Endothelial cell of umbilical vein (primary cell): ENCODE measurements around the gene SRY. TPM values are rescaled to one million over a fixed set of nuclear protein-coding genes. Genes with fewer than 3 reads are reported as not detected.

Experiments
- BruUV-seq: library from RNA; stranded (reverse); fragments of 400-500 nt; replicated peaks from 2 replicates; lab custom pipeline; 2021; lab: Mats Ljungman, UMichigan
- CTCF ChIA-PET: fragments of 300-600, 350-600 bp; sonication (Branson Sonifier 250); formaldehyde crosslinking; loops from one replicate; lab custom pipeline; 2021; ENCODE audit warnings: antibody characterized with exemption, inconsistent platforms; lab: Charles Lee
- POLR2A ChIA-PET: fragments of 300-600, 350-600 bp; sonication (Branson Sonifier 250); formaldehyde crosslinking; loops from one replicate; lab custom pipeline; 2021; ENCODE audit warnings: antibody characterized with exemption, inconsistent platforms; lab: Charles Lee
- DNase-seq: peaks from one replicate; pipeline ENCODE4 v3.0.0-alpha.2; 2011; ENCODE audit warnings: low read depth, low spot score
- FAIRE-seq: peaks from 2 replicates; lab custom pipeline; 2011; peaks lifted over from hg19 to GRCh38; lab: Jason Lieb, UNC
- H2AFZ ChIP-seq: 2 replicates; pipeline ENCODE4 v1.6.0; 2012; ENCODE audit warnings: low read depth, low read length, control low read depth, inconsistent platforms
- H3K27ac ChIP-seq: 2 replicates; pipeline ENCODE4 v1.5.1; 2011; ENCODE audit warnings: low read depth, mild to moderate bottlenecking, control low read depth, low read length, moderate library complexity; ENCODE audit not compliant: insufficient read depth
- H3K27me3 ChIP-seq, 2 experiments: 2 replicates each; pipeline versions ENCODE4 v1.6.0 to v1.6.1; 2011; ENCODE audit warnings: low read length in 2 of 2, mixed read lengths in 1 of 2; ENCODE audit not compliant: control insufficient read depth in 2 of 2, insufficient read depth in 2 of 2
- H3K36me3 ChIP-seq, 2 experiments: 2 replicates in 1 of 2; 3 replicates in 1 of 2; pipeline ENCODE4 v1.5.1; 2011; ENCODE audit warnings: low read length in 2 of 2, mild to moderate bottlenecking in 1 of 2, moderate library complexity in 1 of 2; ENCODE audit not compliant: control insufficient read depth in 2 of 2, insufficient read depth in 2 of 2; ENCODE audit errors: extremely low read depth in 1 of 2
- H3K4me1 ChIP-seq: 3 replicates; pipeline ENCODE4 v1.5.1; 2011; ENCODE audit warnings: mild to moderate bottlenecking, low read length; ENCODE audit not compliant: control insufficient read depth, insufficient read depth; ENCODE audit errors: extremely low read depth
- H3K4me2 ChIP-seq: 2 replicates; pipeline ENCODE4 v1.6.1; 2011; ENCODE audit warnings: low read length, control low read depth, mixed read lengths; ENCODE audit not compliant: insufficient read depth
- H3K4me3 ChIP-seq, 3 experiments: fragments of 200-600 bp in 1 of 3; sonication (generic), shearing (Covaris generic) in 1 of 3; replicated peaks in 1 of 3; 2 replicates each; pipeline ENCODE4 v1.5.1; 2011 to 2016; ENCODE audit warnings: control low read depth in 3 of 3, low read length in 3 of 3, mild to moderate bottlenecking in 2 of 3, inconsistent platforms in 1 of 3, low read depth in 1 of 3, moderate library complexity in 1 of 3; ENCODE audit not compliant: insufficient read depth in 1 of 3
- H3K79me2 ChIP-seq: 2 replicates; pipeline ENCODE4 v1.6.0; 2012; ENCODE audit warnings: low read length, inconsistent platforms; ENCODE audit not compliant: control insufficient read depth, insufficient read depth
- H3K9ac ChIP-seq: replicated peaks from 2 replicates; pipeline ENCODE3; 2011; ENCODE audit warnings: low read length, control low read depth; ENCODE audit not compliant: insufficient read depth; ENCODE audit errors: extremely low read depth
- H3K9me1 ChIP-seq: replicated peaks from 3 replicates; pipeline ENCODE4 v1.6.0; 2011; ENCODE audit warnings: mild to moderate bottlenecking, low read length; ENCODE audit not compliant: control insufficient read depth, insufficient read depth; ENCODE audit errors: extremely low read depth
- H3K9me3 ChIP-seq: replicated peaks from 2 replicates; pipeline ENCODE4 v1.5.1; 2012; ENCODE audit warnings: low read length, inconsistent platforms; ENCODE audit not compliant: control insufficient read depth, insufficient read depth
- H4K20me1 ChIP-seq: replicated peaks from 2 replicates; pipeline ENCODE3; 2011; ENCODE audit warnings: mild to moderate bottlenecking, low read length; ENCODE audit not compliant: control insufficient read depth, insufficient read depth; ENCODE audit errors: extremely low read depth
- EZH2 ChIP-seq: IDR thresholded peaks from 2 replicates; pipeline ENCODE4 v1.6.1; 2012; ENCODE audit warnings: borderline replicate concordance, low read depth, mild to moderate bottlenecking, moderate library complexity, low read length, inconsistent platforms; ENCODE audit not compliant: severe bottlenecking
- dilution Hi-C: fragments of 300-500 bp; cut with MboI; formaldehyde crosslinking; loops from one replicate; pipeline ENCODE4 v1.15.0; 2019; ENCODE audit warnings: low sequenced_read_pairs; ENCODE audit not compliant: extremely low pct_ligation_motif_present
- intact Hi-C: fragments of 100-400 bp; cut with micrococcal nuclease; formaldehyde crosslinking; loops from one replicate; pipeline ENCODE4 v1.10.0; 2022
- polyA plus RNA-seq, 4 experiments: library from polyadenylated mRNA; depleted of rRNA in 3 of 4; stranded (reverse) in 3 of 4; unstranded in 1 of 4; fragments of >200 nt; gene quantifications; 2 replicates each; pipeline versions ENCODE4 v1.2.1 to v1.2.3, GENCODE V29; 2011 to 2012; ENCODE audit warnings: missing spikeins in 1 of 4
- small RNA-seq: library from RNA; depleted of rRNA; stranded (forward); fragments of <200 nt; gene quantifications from one replicate; pipeline ENCODE3, GENCODE V24; 2012; ENCODE audit warnings: low replicate concordance, low read depth; ENCODE audit not compliant: insufficient read depth, insufficient read length
- total RNA-seq: library from RNA; stranded (reverse); gene quantifications from 2 replicates; pipeline ENCODE4 v1.2.3, GENCODE V29; 2021
- TF ChIP-seq, protein P1 (sequence below): IDR thresholded peaks from 2 replicates; pipeline ENCODE4 v1.6.1; 2011; ENCODE audit not compliant: insufficient read depth, insufficient read length

Gene SRY
- total and polyA plus RNA-seq, 2 donors (not counting 3 experiments of a cell fraction or from before 2014, with no cell fraction given) = not detected

GRCh38 chrY:2786876-2787512 is 488 bp downstream of the SRY start:
- H3K4me1 ChIP-seq = no peaks in the 10 kb centered on the region
- no peaks in the 10 kb centered on the region for H3K36me3 ChIP-seq
- POLR2A ChIA-PET = no interaction called here
- TF ChIP-seq, protein P1, sequence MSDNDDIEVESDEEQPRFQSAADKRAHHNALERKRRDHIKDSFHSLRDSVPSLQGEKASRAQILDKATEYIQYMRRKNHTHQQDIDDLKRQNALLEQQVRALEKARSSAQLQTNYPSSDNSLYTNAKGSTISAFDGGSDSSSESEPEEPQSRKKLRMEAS = no peak
- peak; percentile 75 for TF ChIP-seq EZH2
- H3K79me2 ChIP-seq = no peaks in the 10 kb centered on the region
- no TSS peak for BruUV-seq
- H2AFZ ChIP-seq = peak overlapping the region; percentile 7
- peak overlapping the region in 1 of 3 experiments; percentile 46 for H3K4me3 ChIP-seq
- peak overlapping the region; percentile 80 for H3K4me2 ChIP-seq
- H3K27me3 ChIP-seq = peaks cover 29 to 52% of the 10 kb centered on the region in 2 experiments
- DNase-seq = peak; percentile 8
- dilution Hi-C loops = no loop called here
- H3K9me3 ChIP-seq = no peaks in the 10 kb centered on the region
- H3K27ac ChIP-seq = no peak overlapping the region
- intact Hi-C loops = no loop called here
- no peak for FAIRE-seq
- H4K20me1 ChIP-seq = no peaks in the 10 kb centered on the region
- no peak overlapping the region for H3K9ac ChIP-seq
- CTCF ChIA-PET = interaction anchor here (1.5 kb wide), 1 partner anchor 13 kb away, joined by 4 read pairs; no protein-coding TSS in a partner anchor
- no peaks in the 10 kb centered on the region for H3K9me1 ChIP-seq

Small RNA genes lying within 50 kb of the gene (small RNA-seq; reads per million reads assigned to genes)
- gene RNU6-1334P (not detected), gene TOMM22P2 (not detected)

Other genes with a start within 250 kb of the SRY start
- gene RPS4Y1, start 53.9 kb upstream of the SRY start, total RNA-seq = 296 and 335 TPM in 2 replicates
- gene RPS4Y1, start 53.9 kb upstream of the SRY start, polyA plus RNA-seq = 598 and 704 TPM in 2 replicates
- gene ZFY, start 147.7 kb upstream of the SRY start, total RNA-seq = 10.8 and 15.1 TPM in 2 replicates
- gene ZFY, start 147.7 kb upstream of the SRY start, polyA plus RNA-seq = 2.1 and 3.1 TPM in 2 replicates